ENCODE measurements around the gene TUBGCP2.

DNA sequence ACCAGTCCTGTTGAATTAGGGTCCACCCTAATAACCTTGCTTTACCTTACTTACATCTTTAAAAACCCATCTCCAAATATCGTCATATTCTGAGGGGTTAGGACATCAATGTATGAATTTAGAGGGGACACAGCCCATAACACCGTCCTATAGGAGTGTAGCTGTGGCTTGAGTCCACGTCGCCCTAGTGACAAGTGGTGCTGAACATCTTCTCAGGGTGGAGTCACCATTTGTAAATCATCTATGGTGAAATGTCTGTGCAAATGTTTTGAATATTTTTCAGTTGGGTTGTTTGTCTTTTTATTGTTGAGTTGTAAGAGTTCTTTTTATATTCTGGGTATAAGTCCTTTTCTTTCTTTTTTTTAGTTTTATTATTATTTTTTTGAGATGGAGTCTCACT is 33.3 kb upstream of the TUBGCP2 start:
- TF ChIP-seq, protein P1, sequence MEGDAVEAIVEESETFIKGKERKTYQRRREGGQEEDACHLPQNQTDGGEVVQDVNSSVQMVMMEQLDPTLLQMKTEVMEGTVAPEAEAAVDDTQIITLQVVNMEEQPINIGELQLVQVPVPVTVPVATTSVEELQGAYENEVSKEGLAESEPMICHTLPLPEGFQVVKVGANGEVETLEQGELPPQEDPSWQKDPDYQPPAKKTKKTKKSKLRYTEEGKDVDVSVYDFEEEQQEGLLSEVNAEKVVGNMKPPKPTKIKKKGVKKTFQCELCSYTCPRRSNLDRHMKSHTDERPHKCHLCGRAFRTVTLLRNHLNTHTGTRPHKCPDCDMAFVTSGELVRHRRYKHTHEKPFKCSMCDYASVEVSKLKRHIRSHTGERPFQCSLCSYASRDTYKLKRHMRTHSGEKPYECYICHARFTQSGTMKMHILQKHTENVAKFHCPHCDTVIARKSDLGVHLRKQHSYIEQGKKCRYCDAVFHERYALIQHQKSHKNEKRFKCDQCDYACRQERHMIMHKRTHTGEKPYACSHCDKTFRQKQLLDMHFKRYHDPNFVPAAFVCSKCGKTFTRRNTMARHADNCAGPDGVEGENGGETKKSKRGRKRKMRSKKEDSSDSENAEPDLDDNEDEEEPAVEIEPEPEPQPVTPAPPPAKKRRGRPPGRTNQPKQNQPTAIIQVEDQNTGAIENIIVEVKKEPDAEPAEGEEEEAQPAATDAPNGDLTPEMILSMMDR (IDR thresholded peaks at IDR 0.05) = no peak
- no peak for TF ChIP-seq POLR2A (IDR thresholded peaks at IDR 0.05)
- no peak for TF ChIP-seq POLR2AphosphoS5 (IDR thresholded peaks at IDR 0.05)
